Measurements from ENCODE around the gene ZNF524. TPM values are rescaled to one million over a fixed set of nuclear protein-coding genes. Genes with fewer than 3 reads are reported as not detected.

ZNF524 gene
- total RNA-seq, 1 donor, result 10.8 TPM

GRCh38 chr19:55620410-55621204 lies 20.5 kb downstream of the ZNF524 start:
- no peak for TF ChIP-seq CTCF (IDR thresholded peaks at IDR 0.05; ENCODE audit: insufficient read depth, low read length)

GRCh38 chr19:55621205-55621672 lies 21.2 kb downstream of the ZNF524 start:
- TF ChIP-seq CTCF (IDR thresholded peaks at IDR 0.05; ENCODE audit: insufficient read depth, low read length), result no peak
- H3K4me3 ChIP-seq (ENCODE audit: low read depth, low read length), result no peak overlapping the region
- no peak for DNase-seq (ENCODE audit: low read depth)

More at GRCh38 chr19:55620410-55621204, 20.5 kb downstream of the ZNF524 start:
- DNase-seq (ENCODE audit: low read depth), result no peak
- H3K4me3 ChIP-seq (ENCODE audit: low read depth, low read length), result no peak overlapping the region

- no peak for DNase-seq (ENCODE audit: low read depth)
- no peak overlapping the region for H3K4me3 ChIP-seq (ENCODE audit: low read depth, low read length)
- no peak for TF ChIP-seq CTCF (IDR thresholded peaks at IDR 0.05; ENCODE audit: insufficient read depth, low read length)
These were observed 21.7 kb downstream of the ZNF524 start for GRCh38 chr19:55621673-55622231.

GRCh38 chr19:55622242-55622969 lies 22.3 kb downstream of the ZNF524 start:
- TF ChIP-seq CTCF (IDR thresholded peaks at IDR 0.05; ENCODE audit: insufficient read depth, low read length), result no peak
- no peak overlapping the region for H3K4me3 ChIP-seq (ENCODE audit: low read depth, low read length)
- no peak for DNase-seq (ENCODE audit: low read depth)

GRCh38 chr19:55623130-55623529 lies 23.0 kb downstream of the ZNF524 start:
- H3K4me3 ChIP-seq (ENCODE audit: low read depth, low read length), result no peak overlapping the region
- TF ChIP-seq CTCF (IDR thresholded peaks at IDR 0.05; ENCODE audit: insufficient read depth, low read length), result no peak
- DNase-seq (ENCODE audit: low read depth), result no peak

GRCh38 chr19:55623561-55623960 lies 23.5 kb downstream of the ZNF524 start:
- DNase-seq (ENCODE audit: low read depth), result no peak
- peak overlapping the region; percentile 44 for H3K4me3 ChIP-seq (ENCODE audit: low read depth, low read length)
- no peak for TF ChIP-seq CTCF (IDR thresholded peaks at IDR 0.05; ENCODE audit: insufficient read depth, low read length)
